DMS153 (cell line): ENCODE results near the gene SBNO1.
"Not testable (repeated sequence)": the region's sequence is repeated elsewhere in the genome, so short reads cannot be mapped to it uniquely, and the experiment has no call there.

Experiments used
- DNase-seq: peaks from one replicate; lab custom pipeline; 2025; lab: John Stamatoyannopoulos, UW

Gene SBNO1

GRCh38 chr12:123364532-123365024 is at the start of gene SBNO1:
Gene SBNO1 (minus strand): TSS chr12:123364847. CDS start chr12:123350441, 14,406 bp downstream.
- DNase-seq, result peak; percentile 78

GRCh38 chr12:123410041-123410412 is 45.4 kb upstream of the SBNO1 start:
- no peak for DNase-seq

GRCh38 chr12:123409284-123410040 is 44.8 kb upstream of the SBNO1 start:
- DNase-seq, result not testable (repeated sequence)

- DNase-seq, result not testable (repeated sequence)
Observed at GRCh38 chr12:123408619-123409018, 44.0 kb upstream of the SBNO1 start.

- DNase-seq, result not testable (repeated sequence)
Observed at GRCh38 chr12:123407934-123408333, 43.3 kb upstream of the SBNO1 start.

- DNase-seq, result not testable (repeated sequence)
Observed at GRCh38 chr12:123407269-123407668, 42.6 kb upstream of the SBNO1 start.

GRCh38 chr12:123404581-123404980 is 39.9 kb upstream of the SBNO1 start:
- no peak for DNase-seq

- no peak for DNase-seq
Observed at GRCh38 chr12:123401753-123402683, 37.4 kb upstream of the SBNO1 start.

GRCh38 chr12:123399255-123399617 is 34.6 kb upstream of the SBNO1 start:
- no peak for DNase-seq

- DNase-seq, result no peak
Observed at GRCh38 chr12:123398550-123399254, 34.1 kb upstream of the SBNO1 start.

GRCh38 chr12:123398177-123398549 is 33.5 kb upstream of the SBNO1 start:
- DNase-seq, result no peak

- no peak for DNase-seq
Observed at GRCh38 chr12:123397400-123397799, 32.8 kb upstream of the SBNO1 start.

GRCh38 chr12:123396954-123397353 is 32.3 kb upstream of the SBNO1 start:
- no peak for DNase-seq

- DNase-seq, result no peak
Observed at GRCh38 chr12:123396543-123396942, 31.9 kb upstream of the SBNO1 start.

- no peak for DNase-seq
Observed at GRCh38 chr12:123395236-123395635, 30.6 kb upstream of the SBNO1 start.

GRCh38 chr12:123393747-123394146 is 29.1 kb upstream of the SBNO1 start:
- no peak for DNase-seq

- DNase-seq, result no peak
Observed at GRCh38 chr12:123391546-123392343, 27.1 kb upstream of the SBNO1 start.

GRCh38 chr12:123390498-123391426 is 26.1 kb upstream of the SBNO1 start:
- DNase-seq, result no peak

- DNase-seq, result no peak
Observed at GRCh38 chr12:123389560-123390351, 25.1 kb upstream of the SBNO1 start.
